Suppressor macrophage treated with lipopolysaccharide for 1 hour (primary cell): ENCODE data around the gene TBL1X.

Experiments used
- DNase-seq, 3 donors: peaks; one replicate each; pipeline ENCODE4 v3.0.0-alpha.2; 2020 to 2022

The TBL1X gene

GRCh38 chrX:9676738-9677097, 211.9 kb downstream of the TBL1X start:
- no peak for DNase-seq

- peak; percentile 46 to 82 (median 78) for DNase-seq
Observed at GRCh38 chrX:9677098-9677739, 212.4 kb downstream of the TBL1X start.

- DNase-seq, result no peak
Observed at GRCh38 chrX:9678215-9678965, 213.5 kb downstream of the TBL1X start.

GRCh38 chrX:9681011-9681410, 216.2 kb downstream of the TBL1X start:
- no peak for DNase-seq

GRCh38 chrX:9681422-9681821, 216.6 kb downstream of the TBL1X start:
- peak; percentile 28 to 44 (median 34) for DNase-seq

GRCh38 chrX:9682456-9682855, 217.6 kb downstream of the TBL1X start:
- no peak for DNase-seq

GRCh38 chrX:9682861-9683260, 218.0 kb downstream of the TBL1X start:
- DNase-seq, result no peak

- DNase-seq, result no peak
Observed at GRCh38 chrX:9683350-9683749, 218.5 kb downstream of the TBL1X start.

- DNase-seq, result no peak
Observed at GRCh38 chrX:9687899-9688298, 223.0 kb downstream of the TBL1X start.

- DNase-seq, result no peak
Observed at GRCh38 chrX:9688833-9689232, 224.0 kb downstream of the TBL1X start.

- DNase-seq, result no peak
Observed at GRCh38 chrX:9690046-9690445, 225.2 kb downstream of the TBL1X start.

GRCh38 chrX:9693307-9694001, 228.6 kb downstream of the TBL1X start:
- DNase-seq, result no peak

GRCh38 chrX:9698576-9698975, 233.7 kb downstream of the TBL1X start:
- no peak for DNase-seq

GRCh38 chrX:9700555-9700954, 235.7 kb downstream of the TBL1X start:
- DNase-seq, result no peak

- DNase-seq, result no peak
Observed at GRCh38 chrX:9701790-9702189, 236.9 kb downstream of the TBL1X start.

GRCh38 chrX:9703406-9703805, 238.5 kb downstream of the TBL1X start:
- no peak for DNase-seq

GRCh38 chrX:9704876-9705465, 240.1 kb downstream of the TBL1X start:
- no peak for DNase-seq

GRCh38 chrX:9706421-9706820, 241.6 kb downstream of the TBL1X start:
- no peak for DNase-seq

- DNase-seq, result no peak
Observed at GRCh38 chrX:9707306-9708033, 242.6 kb downstream of the TBL1X start.

- DNase-seq, result no peak
Observed at GRCh38 chrX:9708086-9708485, 243.2 kb downstream of the TBL1X start.

- peak; percentile 76 to 87 (median 78) for DNase-seq
Observed at GRCh38 chrX:9708923-9709553, 244.2 kb downstream of the TBL1X start.

- DNase-seq, result no peak
Observed at GRCh38 chrX:9710332-9710731, 245.5 kb downstream of the TBL1X start.
